Heart left ventricle (tissue), 16 donors: ENCODE measurements around the gene PAX5. TPM values are rescaled to one million over a fixed set of nuclear protein-coding genes. Genes with fewer than 3 reads are reported as not detected.

Experiments
- ATAC-seq, 4 donors: fragments of 200-7000 bp; cut with Tn5 transposase; one replicate each; pipeline ENCODE4 v1.9.1; 2020 to 2022; ENCODE audit warnings: moderate library complexity in 4 of 4, mild to moderate bottlenecking in 3 of 4, moderate number of reproducible peaks in 1 of 4
- DNase-seq, 5 donors: peaks; one replicate each; pipeline ENCODE4 v3.0.0-alpha.2; 2020
- H3K27ac ChIP-seq, 12 donors: fragments of 200-600 bp; sonication (generic) in 4 of 12; one replicate each; pipeline versions ENCODE4 v1.5.0 to v1.8.0; 2016 to 2022; ENCODE audit warnings: mild to moderate bottlenecking in 2 of 12
- H3K27me3 ChIP-seq, 9 donors: fragments of 200-600 bp; sonication (generic) in 2 of 9; one replicate each; pipeline versions ENCODE4 v1.5.1 to v1.8.0; 2016 to 2022; ENCODE audit warnings: mild to moderate bottlenecking in 3 of 9
- H3K36me3 ChIP-seq, 9 donors: fragments of 200-600 bp; sonication (generic) in 2 of 9; one replicate each; pipeline versions ENCODE4 v1.5.0 to v1.8.0; 2018 to 2022; ENCODE audit warnings: mild to moderate bottlenecking in 2 of 9
- H3K4me1 ChIP-seq, 12 donors: fragments of 200-600 bp; sonication (generic) in 4 of 12; one replicate each; pipeline versions ENCODE4 v1.5.0 to v1.8.0; 2016 to 2022; ENCODE audit warnings: mild to moderate bottlenecking in 3 of 12
- H3K4me3 ChIP-seq, 12 donors: fragments of 200-600 bp; sonication (generic) in 4 of 12; one replicate each; pipeline versions ENCODE4 v1.5.0 to v1.8.0; 2017 to 2022; ENCODE audit warnings: mild to moderate bottlenecking in 9 of 12, moderate library complexity in 4 of 12
- H3K9me3 ChIP-seq, 12 donors: fragments of 200-600 bp; sonication (generic) in 4 of 12; one replicate each; pipeline versions ENCODE4 v1.5.0 to v1.8.0; 2016 to 2022; ENCODE audit warnings: mild to moderate bottlenecking in 1 of 12
- CTCF ChIP-seq, 12 donors: fragments of 200-600 bp; sonication (generic) in 4 of 12; IDR thresholded peaks; one replicate each; pipeline versions ENCODE4 v1.5.0 to v1.8.0; 2018 to 2022; ENCODE audit warnings: antibody characterized with exemption in 12 of 12, mild to moderate bottlenecking in 5 of 12
- POLR2A ChIP-seq, 2 donors: fragments of 450-650 bp; IDR thresholded peaks; one replicate each; pipeline ENCODE4 v1.6.1; 2017; ENCODE audit warnings: antibody characterized with exemption in 2 of 2, mild to moderate bottlenecking in 2 of 2, moderate library complexity in 2 of 2
- WGBS, 4 donors: extraction: QIAGEN DNeasy Blood & Tissue Kit in 2 of 4; methylation state at CpG; one replicate each; pipeline versions ENCODE4 v1.1.5 to v1.1.7; 2013 to 2018; 5-methylcytosine and 5-hydroxymethylcytosine counted together
- intact Hi-C, 10 donors: fragments of 100-400 bp; cut with DNase I; formaldehyde crosslinking; loops; one replicate each; pipeline versions ENCODE4 v1.11.1 to v1.14.2; 2022
- polyA plus RNA-seq, 2 donors: library from polyadenylated mRNA; stranded (reverse); fragments of 200-250 nt; gene quantifications; one replicate each; pipeline ENCODE4 v1.2.3, GENCODE V29; 2013
- total RNA-seq, 9 donors: library from RNA; depleted of rRNA in 2 of 9; stranded (reverse); fragments of >200 nt in 2 of 9; fragmentation: NEBNext Ultra II Directional in 3 of 9; extraction: Animal tissue kit (Norgen Biotek cat#: 25700) in 3 of 9; gene quantifications; one replicate each; pipeline versions ENCODE4 v1.1.0 to v1.2.4, GENCODE V29; 2016 to 2023
- donor health status: ischemic (EF 13 %, LVEDD 7.1; RV severe dilation, severe dysfunction).
- donor health status: healthy with polysubstance abuse.
- donor health status: DM: no; HTN: yes; CAD: no.
- donor health status: DM: no; HTN: no; CAD: no.
- donor health status: ischemic (EF 25% LVEDD 6.9; RV normal size, moderate dysfunction).
- donor health status: ischemic (EF 25% LVEDD 5.7; RV mildly dilated, moderate dysfunction).
- donor health status: healthy.
- donor health status: DM: yes; HTN: yes; CAD: no.
- donor health status: ischemic (EF 35%, LVEDD 5.7; RV mildly dilated, moderate dysfunction).
- donor health status: nonischemic (EF 11% LVEDD 7.7; RV severe dilation, severe dysfunction).
- donor health status: DM: yes; HTN: yes; CAD: no.
- donor health status: PGD.
- donor health status: ischemic (EF 29% LVEDD 5.4; RV normal size, mild dysfunction).
- donor health status: nonischemic (EF 23%, LVEDD 6.1; RV moderate dilation, normal function).

PAX5 gene
- total and polyA plus RNA-seq, 11 donors = 0.01 to 0.37 (median 0.08) TPM; not detected in 7

- Histone ChIP-seq H3K4me3 (peak overlapping the region in 9 of 12 donors; percentile 13 to 57 (median 28)), H3K9me3 (no peaks in the 10 kb centered on the region), H3K27ac (no peak overlapping the region), H3K4me1 (peaks cover 10 to 50% (median 32%) of the 10 kb centered on the region in 12 donors), H3K36me3 (no peaks in the 10 kb centered on the region), H3K27me3 (peaks cover 82 to 100% (median 100%) of the 10 kb centered on the region in 9 donors)
- DNase-seq (peak; percentile 84 to 90 (median 89)), ATAC-seq (peak; percentile 97 to 99 (median 98))
- TF ChIP-seq CTCF (IDR thresholded peaks at IDR 0.05) = no peak
- TF ChIP-seq POLR2A (IDR thresholded peaks at IDR 0.05) = no peak
- WGBS, 4 donors = 1 to 4% (median 3%) methylated on average over 27 to 58 of the region's 58 CpGs
- intact Hi-C loops = loop anchor here in 1 of 10 donors (10.0 kb wide), 1 partner anchor 57 kb away; no protein-coding TSS in a partner anchor
These were observed 6.3 kb downstream of the PAX5 start for GRCh38 chr9:37027582-37028419.

GRCh38 chr9:37026931-37027581 is 7.0 kb downstream of the PAX5 start:
- Histone ChIP-seq H3K4me3 (peak overlapping the region in 9 of 12 donors; percentile 9 to 57 (median 29)), H3K4me1 (peaks cover 10 to 50% (median 32%) of the 10 kb centered on the region in 12 donors), H3K27me3 (peaks cover 77 to 100% (median 100%) of the 10 kb centered on the region in 9 donors), H3K36me3 (no peaks in the 10 kb centered on the region), H3K27ac (no peak overlapping the region), H3K9me3 (no peaks in the 10 kb centered on the region)
- intact Hi-C loops = loop anchor here in 1 of 10 donors (10.0 kb wide), 1 partner anchor 58 kb away; no protein-coding TSS in a partner anchor
- ATAC-seq (no peak), DNase-seq (peak in 1 of 5 donors; percentile 27)
- no peak for TF ChIP-seq CTCF (IDR thresholded peaks at IDR 0.05)
- no peak for TF ChIP-seq POLR2A (IDR thresholded peaks at IDR 0.05)
- 1 to 2% (median 2%) methylated on average over 19 to 56 of the region's 56 CpGs for whole genome bisulfite sequencing, 4 donors

GRCh38 chr9:37026113-37026930 is 7.7 kb downstream of the PAX5 start:
- ATAC-seq (no peak), DNase-seq (no peak)
- H3K27me3 ChIP-seq = peaks cover 74 to 100% (median 98%) of the 10 kb centered on the region in 9 donors
- TF ChIP-seq POLR2A (IDR thresholded peaks at IDR 0.05) (no peak), CTCF (IDR thresholded peaks at IDR 0.05) (no peak)
- peak overlapping the region in 11 of 12 donors; percentile 4 to 57 (median 35) for H3K4me3 ChIP-seq
- no peaks in the 10 kb centered on the region for H3K9me3 ChIP-seq
- WGBS, 4 donors = 1 to 4% (median 2%) methylated on average over 9 to 62 of the region's 62 CpGs
- peaks cover 10 to 50% (median 32%) of the 10 kb centered on the region in 12 donors for H3K4me1 ChIP-seq
- no peaks in the 10 kb centered on the region for H3K36me3 ChIP-seq
- intact Hi-C loops = loop anchor here in 1 of 10 donors (10.0 kb wide), 1 partner anchor 58 kb away; no protein-coding TSS in a partner anchor
- no peak overlapping the region for H3K27ac ChIP-seq
